ENCODE data around the gene MGME1.

- no peak for TF ChIP-seq POLR2AphosphoS5 (IDR thresholded peaks at IDR 0.05; ENCODE audit: borderline replicate concordance, low read depth, low read length)
- no peak for TF ChIP-seq EZH2 (IDR thresholded peaks at IDR 0.05)
- no peak for TF ChIP-seq FOXP2 (optimal IDR thresholded peaks at IDR 0.05; ENCODE audit: control extremely low read depth, extremely low read length, insufficient read depth)
Observed at GRCh38 chr20:17950670-17951069, 18.1 kb upstream of the MGME1 start.

Measured in SK-N-MC (cell line).